Choroid plexus epithelial cell (primary cell): ENCODE data around the gene PYGO2.

Experiments
- DNase-seq: peaks from one replicate; pipeline ENCODE4 v3.0.0-alpha.2; 2010; ENCODE audit warnings: low read depth
- H3K4me3 ChIP-seq: 2 replicates; pipeline ENCODE4 v1.5.1; 2011; ENCODE audit warnings: low read depth, mild to moderate bottlenecking, control low read depth, low read length, moderate library complexity
- TF ChIP-seq, protein P1 (sequence below): conservative IDR thresholded peaks from 2 replicates; pipeline ENCODE4 v1.5.1; 2011; ENCODE audit warnings: low read depth, mild to moderate bottlenecking, control low read depth, inconsistent platforms, low read length, moderate library complexity

The PYGO2 gene

DNA sequence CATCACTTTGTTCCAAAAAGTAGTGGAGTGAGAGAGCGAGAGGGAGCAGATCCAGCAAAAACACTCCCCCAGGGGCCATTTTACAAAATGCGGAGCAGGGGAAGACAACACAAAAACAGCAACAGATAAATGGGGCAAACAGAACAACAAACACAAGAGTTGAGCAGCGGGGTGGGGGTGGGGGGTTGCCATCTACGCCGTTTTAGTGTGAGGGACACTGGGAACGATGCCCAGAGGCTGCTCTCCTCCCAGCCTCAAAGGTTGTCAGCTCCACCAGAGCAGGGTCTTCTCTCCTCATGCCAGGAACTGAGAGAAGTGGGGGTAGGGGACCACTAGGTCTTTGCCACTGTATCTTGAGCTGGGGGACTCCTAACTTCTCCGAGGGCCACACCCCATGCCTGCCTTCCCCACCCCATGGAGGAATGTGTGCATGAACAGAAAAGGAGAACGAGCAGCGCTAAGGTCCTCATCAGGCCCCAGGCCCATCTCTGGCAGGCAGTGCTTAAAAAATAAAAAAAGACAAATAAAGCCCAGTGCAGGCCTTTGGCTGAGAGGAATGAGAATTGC is 4.4 kb downstream of the PYGO2 start:
- TF ChIP-seq, protein P1, sequence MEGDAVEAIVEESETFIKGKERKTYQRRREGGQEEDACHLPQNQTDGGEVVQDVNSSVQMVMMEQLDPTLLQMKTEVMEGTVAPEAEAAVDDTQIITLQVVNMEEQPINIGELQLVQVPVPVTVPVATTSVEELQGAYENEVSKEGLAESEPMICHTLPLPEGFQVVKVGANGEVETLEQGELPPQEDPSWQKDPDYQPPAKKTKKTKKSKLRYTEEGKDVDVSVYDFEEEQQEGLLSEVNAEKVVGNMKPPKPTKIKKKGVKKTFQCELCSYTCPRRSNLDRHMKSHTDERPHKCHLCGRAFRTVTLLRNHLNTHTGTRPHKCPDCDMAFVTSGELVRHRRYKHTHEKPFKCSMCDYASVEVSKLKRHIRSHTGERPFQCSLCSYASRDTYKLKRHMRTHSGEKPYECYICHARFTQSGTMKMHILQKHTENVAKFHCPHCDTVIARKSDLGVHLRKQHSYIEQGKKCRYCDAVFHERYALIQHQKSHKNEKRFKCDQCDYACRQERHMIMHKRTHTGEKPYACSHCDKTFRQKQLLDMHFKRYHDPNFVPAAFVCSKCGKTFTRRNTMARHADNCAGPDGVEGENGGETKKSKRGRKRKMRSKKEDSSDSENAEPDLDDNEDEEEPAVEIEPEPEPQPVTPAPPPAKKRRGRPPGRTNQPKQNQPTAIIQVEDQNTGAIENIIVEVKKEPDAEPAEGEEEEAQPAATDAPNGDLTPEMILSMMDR = no peak
- DNase-seq = no peak

DNA sequence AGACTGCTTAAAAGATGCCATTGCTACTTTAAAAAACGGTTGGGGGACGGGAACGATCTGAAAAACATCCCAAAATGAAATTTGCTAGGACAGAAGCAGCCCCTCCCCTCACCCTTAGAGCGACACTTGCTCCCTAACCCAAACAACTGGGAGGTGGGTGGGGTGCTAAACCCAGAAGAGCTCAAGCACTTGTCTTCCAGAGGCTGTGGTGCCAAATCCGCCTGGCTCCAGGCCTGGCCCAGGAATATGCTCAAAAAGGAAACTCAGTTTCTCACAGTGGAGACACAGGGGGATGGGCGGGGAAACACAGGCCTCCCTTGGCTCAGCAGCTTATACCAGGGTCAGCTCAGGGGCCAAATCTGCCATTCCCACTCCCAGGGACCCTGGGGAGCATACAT is 5.0 kb downstream of the PYGO2 start:
- TF ChIP-seq, protein P1 = no peak
- DNase-seq = peak; percentile 20
- H3K4me3 ChIP-seq = peak overlapping the region; percentile 68

More for the DNA sequence above, 4.4 kb downstream of the PYGO2 start:
- H3K4me3 ChIP-seq = no peak overlapping the region

GRCh38 chr1:154955718-154956543 is 5.7 kb downstream of the PYGO2 start, which contains the start of gene PBXIP1:
Gene PBXIP1, minus strand, starts transcription at chr1:154956099. Its CDS starts 2,378 bp downstream, at chr1:154953721.
- peak within 1 kb of the TSS; percentile 68 for H3K4me3 ChIP-seq
- TF ChIP-seq, protein P1 = peak; percentile 60
- DNase-seq = peak; percentile 93

- peak; percentile 89 for DNase-seq
- peak overlapping the region; percentile 68 for H3K4me3 ChIP-seq
Measured at GRCh38 chr1:154955039-154955717, 6.4 kb downstream of the PYGO2 start.

DNA sequence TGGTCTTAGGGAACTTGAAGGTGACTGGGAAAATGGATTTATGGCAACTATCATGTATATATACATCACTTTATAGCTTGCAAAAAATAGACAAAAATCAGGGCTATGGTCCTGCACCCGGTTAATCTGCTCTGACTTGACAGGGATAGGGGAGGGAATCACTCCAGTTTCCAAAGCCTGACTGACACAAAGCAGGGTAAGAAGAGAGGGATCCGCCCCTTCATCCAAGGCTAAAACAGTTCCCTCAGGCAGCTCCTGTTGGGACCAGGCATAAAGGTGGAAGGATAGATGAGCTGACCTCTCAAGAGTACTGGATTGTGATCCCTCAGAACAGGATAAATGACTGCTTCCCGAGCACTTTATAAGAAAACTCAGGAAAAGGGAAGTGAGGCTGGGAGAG is 7.0 kb downstream of the PYGO2 start:
- H3K4me3 ChIP-seq = no peak overlapping the region
- TF ChIP-seq, protein P1 = no peak
- DNase-seq = no peak

More at GRCh38 chr1:154955039-154955717, 6.4 kb downstream of the PYGO2 start:
- TF ChIP-seq, protein P1 = no peak

GRCh38 chr1:154953611-154954038 is 8.0 kb downstream of the PYGO2 start:
- no peak for DNase-seq
- no peak overlapping the region for H3K4me3 ChIP-seq
- TF ChIP-seq, protein P1 = no peak
